HepG2 (cell line): ENCODE measurements around the gene SLC16A6. TPM values are rescaled to one million over a fixed set of nuclear protein-coding genes. Genes with fewer than 3 reads are reported as not detected.
"Not testable (repeated sequence)": the region's sequence is repeated elsewhere in the genome, so short reads cannot be mapped to it uniquely, and the experiment has no call there.

ENCODE experiments used
- ATAC-seq: fragments of 200-7000 bp; cut with Tn5 transposase; 3 replicates; pipeline ENCODE4 v1.9.1; 2020; ENCODE audit warnings: mild to moderate bottlenecking, moderate library complexity
- BruUV-seq: library from RNA; stranded (reverse); fragments of 400-500 nt; replicated peaks from 2 replicates; lab custom pipeline; 2021; lab: Mats Ljungman, UMichigan
- CTCF ChIA-PET: fragments of 300-600 bp; formaldehyde crosslinking; extraction: SDS; loops from one replicate; lab custom pipeline; 2021; ENCODE audit warnings: low total read pairs, inconsistent platforms, low intra/inter-chr PET ratio; lab: Yijun Ruan, JAX
- POLR2A ChIA-PET: fragments of 350-600 bp; sonication (Branson Sonifier 250); formaldehyde crosslinking; loops from one replicate; lab custom pipeline; 2020; ENCODE audit warnings: antibody characterized with exemption, inconsistent platforms; lab: Yijun Ruan, JAX
- DNase-seq: peaks from one replicate; pipeline ENCODE4 v3.0.0-alpha.2; 2015; ENCODE audit warnings: low spot score
- FAIRE-seq: peaks from 3 replicates; lab custom pipeline; 2011; peaks lifted over from hg19 to GRCh38; lab: Jason Lieb, UNC
- H2AFZ ChIP-seq: one replicate; pipeline ENCODE4 v1.6.1; 2011; ENCODE audit warnings: low read length, inconsistent platforms
- H3K27ac ChIP-seq: fragments of 300-600 bp; 3 replicates; pipeline ENCODE4 v1.8.0; 2011; ENCODE audit warnings: mixed run types, mild to moderate bottlenecking, mixed read lengths, low read length, inconsistent platforms; ENCODE audit not compliant: insufficient read depth; ENCODE audit errors: extremely low read length
- H3K27me3 ChIP-seq, 2 experiments: fragments of 200-600 bp in 1 of 2; 2 replicates in 1 of 2; 3 replicates in 1 of 2; pipeline versions ENCODE4 v1.6.0 to v1.8.0; 2011; ENCODE audit warnings: low read length in 2 of 2, mild to moderate bottlenecking in 2 of 2, moderate library complexity in 2 of 2, inconsistent platforms in 1 of 2; ENCODE audit not compliant: insufficient read depth in 2 of 2, control insufficient read depth in 1 of 2
- H3K36me3 ChIP-seq, 2 experiments: fragments of 200-600 bp in 1 of 2; replicated peaks in 1 of 2; 2 replicates in 1 of 2; 3 replicates in 1 of 2; pipeline versions ENCODE4 v1.5.1 to v1.8.0; 2011; ENCODE audit warnings: low read length in 2 of 2, inconsistent platforms in 1 of 2; ENCODE audit not compliant: insufficient read depth in 2 of 2, control insufficient read depth in 1 of 2
- H3K4me1 ChIP-seq: 2 replicates; pipeline ENCODE4 v1.5.1; 2012; ENCODE audit warnings: low read length, inconsistent platforms; ENCODE audit not compliant: insufficient read depth
- H3K4me2 ChIP-seq: 2 replicates; pipeline ENCODE4 v1.6.0; 2011; ENCODE audit warnings: low read depth, low read length, inconsistent platforms
- H3K4me3 ChIP-seq, 3 experiments: fragments of 200-600 bp in 1 of 3; sonication (generic), shearing (Covaris generic) in 1 of 3; replicated peaks in 1 of 3; 2 replicates each; pipeline ENCODE4 v1.5.1; 2011 to 2016; ENCODE audit warnings: low read length in 3 of 3, inconsistent platforms in 2 of 3, low read depth in 2 of 3, mild to moderate bottlenecking in 2 of 3, control low read depth in 1 of 3, mixed read lengths in 1 of 3; ENCODE audit not compliant: insufficient read depth in 1 of 3
- H3K79me2 ChIP-seq: one replicate; pipeline ENCODE4 v1.6.1; 2011; ENCODE audit warnings: low read length, inconsistent platforms; ENCODE audit not compliant: insufficient read depth
- H3K9ac ChIP-seq: 2 replicates; pipeline ENCODE4 v1.6.0; 2011; ENCODE audit warnings: mild to moderate bottlenecking, low read depth, low read length, inconsistent platforms; ENCODE audit not compliant: insufficient read depth
- H3K9me3 ChIP-seq: 2 replicates; pipeline ENCODE4 v1.5.1; 2012; ENCODE audit warnings: mild to moderate bottlenecking, low read length
- H4K20me1 ChIP-seq: 2 replicates; pipeline ENCODE4 v1.6.0; 2011; ENCODE audit warnings: inconsistent platforms, mild to moderate bottlenecking, low read length, moderate library complexity; ENCODE audit not compliant: insufficient read depth
- NFYB ChIP-seq: sonication (generic); formaldehyde crosslinking; IDR thresholded peaks from 2 replicates; pipeline ENCODE4 v1.4.0; 2020; ENCODE audit warnings: missing genetic modification reagents
- NFYC ChIP-seq: IDR thresholded peaks from 2 replicates; pipeline ENCODE4 v1.6.1; 2016; ENCODE audit warnings: missing genetic modification reagents, missing compliant biosample characterization
- ZBTB38 ChIP-seq: sonication (generic); formaldehyde crosslinking; IDR thresholded peaks from 2 replicates; pipeline ENCODE4 v1.5.1; 2020; ENCODE audit warnings: mild to moderate bottlenecking, missing genetic modification reagents
- ZMYM4 ChIP-seq: sonication (generic); formaldehyde crosslinking; IDR thresholded peaks from 2 replicates; pipeline ENCODE4 v1.8.1; 2023; ENCODE audit warnings: mild to moderate bottlenecking, missing genetic modification reagents
- WGBS: methylation state at CpG from one replicate; pipeline ENCODE4 v1.1.6; 2017; ENCODE audit warnings: low lambda C conversion rate; 5-methylcytosine and 5-hydroxymethylcytosine counted together
- in situ Hi-C: cut with HindIII; loops from 2 replicates; pipeline ENCODE4 v1.10.0; 2017; ENCODE audit warnings: low pct_unique_long_range_greater_than_20kb; ENCODE audit not compliant: extremely low pct_ligation_motif_present
- intact Hi-C: fragments of 100-400 bp; cut with micrococcal nuclease; formaldehyde crosslinking; loops from one replicate; pipeline ENCODE4 v1.10.0; 2022; ENCODE audit not compliant: unreplicated experiment
- polyA plus RNA-seq, 8 experiments: library from polyadenylated mRNA; depleted of rRNA in 3 of 8; stranded (reverse) in 7 of 8; unstranded in 1 of 8; fragments of >200 nt; fragmentation: Illumina TruSeq in 4 of 8; extraction: Trizol in 4 of 8; gene quantifications; 2 replicates each; pipeline versions ENCODE4 v1.2.1 to v1.2.3, GENCODE V29; 2011 to 2016; ENCODE audit warnings: low read depth in 4 of 8, missing spikeins in 1 of 8, mixed read lengths in 1 of 8; ENCODE audit not compliant: insufficient read depth in 1 of 8
- total RNA-seq, 5 experiments: library from RNA; depleted of rRNA; stranded (reverse); fragments of >200 nt; fragmentation: Illumina TruSeq; extraction: Trizol; gene quantifications; 2 replicates each; pipeline ENCODE4 v1.2.3, GENCODE V29; 2016; ENCODE audit warnings: low read depth in 1 of 5
- TF ChIP-seq, protein P1 (sequence below): sonication (generic); formaldehyde crosslinking; IDR thresholded peaks from 2 replicates; pipeline ENCODE4 v1.5.1; 2020; ENCODE audit warnings: mild to moderate bottlenecking, missing genetic modification reagents, moderate library complexity

Gene SLC16A6
- total and polyA plus RNA-seq, 2 of the 13 experiments (the other 11 are each of a cell fraction or from before 2014, with no cell fraction given) = 1.1 to 44.7 TPM

DNA sequence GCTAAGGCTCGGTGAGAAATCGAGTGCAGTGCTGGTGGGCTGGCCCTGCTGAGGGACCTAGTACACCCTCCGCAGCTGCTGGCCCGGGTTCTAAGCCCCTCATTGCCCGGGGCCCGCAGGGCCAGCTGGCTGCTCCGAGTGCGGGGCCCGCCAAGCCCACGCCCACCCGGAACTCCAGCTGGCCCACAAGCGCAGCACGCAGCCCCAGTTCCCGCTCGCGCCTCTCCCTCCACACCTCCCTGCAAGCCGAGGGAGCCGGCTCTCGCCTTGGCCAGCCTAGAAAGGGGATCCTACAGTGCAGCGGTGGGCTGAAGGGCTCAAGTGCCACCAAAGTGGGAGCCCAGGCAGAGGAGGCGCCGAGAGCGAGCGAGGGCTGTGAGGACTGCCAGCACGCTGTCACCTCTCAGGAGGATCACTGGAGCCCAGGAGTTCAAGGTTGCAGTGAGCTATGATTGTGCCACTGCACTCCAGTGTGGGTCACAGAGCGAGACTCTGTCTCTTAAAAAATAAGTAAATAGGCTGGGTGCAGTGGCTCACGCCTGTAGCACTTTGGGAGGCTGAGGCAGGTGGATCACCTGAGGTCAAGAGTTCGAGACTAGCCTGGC, 18.2 kb upstream of the SLC16A6 start (continued):
- TF ChIP-seq, protein P1, sequence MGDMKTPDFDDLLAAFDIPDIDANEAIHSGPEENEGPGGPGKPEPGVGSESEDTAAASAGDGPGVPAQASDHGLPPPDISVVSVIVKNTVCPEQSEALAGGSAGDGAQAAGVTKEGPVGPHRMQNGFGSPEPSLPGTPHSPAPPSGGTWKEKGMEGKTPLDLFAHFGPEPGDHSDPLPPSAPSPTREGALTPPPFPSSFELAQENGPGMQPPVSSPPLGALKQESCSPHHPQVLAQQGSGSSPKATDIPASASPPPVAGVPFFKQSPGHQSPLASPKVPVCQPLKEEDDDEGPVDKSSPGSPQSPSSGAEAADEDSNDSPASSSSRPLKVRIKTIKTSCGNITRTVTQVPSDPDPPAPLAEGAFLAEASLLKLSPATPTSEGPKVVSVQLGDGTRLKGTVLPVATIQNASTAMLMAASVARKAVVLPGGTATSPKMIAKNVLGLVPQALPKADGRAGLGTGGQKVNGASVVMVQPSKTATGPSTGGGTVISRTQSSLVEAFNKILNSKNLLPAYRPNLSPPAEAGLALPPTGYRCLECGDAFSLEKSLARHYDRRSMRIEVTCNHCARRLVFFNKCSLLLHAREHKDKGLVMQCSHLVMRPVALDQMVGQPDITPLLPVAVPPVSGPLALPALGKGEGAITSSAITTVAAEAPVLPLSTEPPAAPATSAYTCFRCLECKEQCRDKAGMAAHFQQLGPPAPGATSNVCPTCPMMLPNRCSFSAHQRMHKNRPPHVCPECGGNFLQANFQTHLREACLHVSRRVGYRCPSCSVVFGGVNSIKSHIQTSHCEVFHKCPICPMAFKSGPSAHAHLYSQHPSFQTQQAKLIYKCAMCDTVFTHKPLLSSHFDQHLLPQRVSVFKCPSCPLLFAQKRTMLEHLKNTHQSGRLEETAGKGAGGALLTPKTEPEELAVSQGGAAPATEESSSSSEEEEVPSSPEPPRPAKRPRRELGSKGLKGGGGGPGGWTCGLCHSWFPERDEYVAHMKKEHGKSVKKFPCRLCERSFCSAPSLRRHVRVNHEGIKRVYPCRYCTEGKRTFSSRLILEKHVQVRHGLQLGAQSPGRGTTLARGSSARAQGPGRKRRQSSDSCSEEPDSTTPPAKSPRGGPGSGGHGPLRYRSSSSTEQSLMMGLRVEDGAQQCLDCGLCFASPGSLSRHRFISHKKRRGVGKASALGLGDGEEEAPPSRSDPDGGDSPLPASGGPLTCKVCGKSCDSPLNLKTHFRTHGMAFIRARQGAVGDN (CRISPR knock-in tag) = peak; percentile 59

DNA sequence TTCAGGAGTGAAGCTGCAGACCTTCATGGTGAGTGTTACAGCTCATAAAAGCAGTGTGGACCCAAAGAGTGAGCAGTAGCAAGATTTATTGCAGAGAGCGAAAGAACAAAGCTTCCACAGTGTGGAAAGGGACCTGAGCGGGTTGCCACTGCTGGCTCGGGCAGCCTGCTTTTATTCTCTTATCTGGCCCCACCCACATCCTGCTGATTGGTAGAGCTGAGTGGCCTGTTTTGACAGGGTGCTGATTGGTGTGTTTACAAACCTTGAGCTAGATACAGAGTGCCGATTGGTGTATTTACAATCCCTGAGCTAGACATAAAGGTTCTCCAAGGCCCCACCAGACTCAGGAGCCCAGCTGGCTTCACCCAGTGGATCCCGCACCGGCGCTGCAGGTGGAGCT, 17.6 kb upstream of the SLC16A6 start:
- H3K79me2 ChIP-seq, H3K4me2 ChIP-seq, H2AFZ ChIP-seq, in situ Hi-C loops, H3K9ac ChIP-seq, POLR2A ChIA-PET, FAIRE-seq, H3K27me3 ChIP-seq, H3K9me3 ChIP-seq, H3K27ac ChIP-seq, intact Hi-C loops, H3K4me3 ChIP-seq, BruUV-seq, DNase-seq, H4K20me1 ChIP-seq, H3K36me3 ChIP-seq, ATAC-seq, CTCF ChIA-PET: not testable (repeated sequence)
- WGBS = 90% methylated on average over 7 of the region's 7 CpGs
- TF ChIP-seq ZBTB38 (peak; percentile 74; the same call in 1 of the 2 replicates), ZMYM4 (peak; percentile 20; the same call in 1 of the 2 replicates), NFYB (CRISPR knock-in tag) (peak; percentile 69), NFYC (CRISPR knock-in tag) (peak; percentile 68)
- peaks cover 70% of the 10 kb centered on the region for H3K4me1 ChIP-seq
